Activated CD4-positive, alpha-beta T cell treated with anti-CD3 and anti-CD28 coated beads for 36 hours (primary cell): ENCODE measurements around the gene SLC22A7. TPM values are rescaled to one million over a fixed set of nuclear protein-coding genes. Genes with fewer than 3 reads are reported as not detected.

Experiments
- total RNA-seq, 2 experiments: library from RNA; stranded (reverse); gene quantifications; one replicate each; pipeline ENCODE4 v1.2.3, GENCODE V29; 2021

Gene SLC22A7
- total RNA-seq, 2 experiments from 2014 or later: not detected

Other genes with a start within 250 kb of the SLC22A7 start
- 10 to 100 TPM; 16.3 to 18.0 TPM for gene CUL7, start 244.4 kb upstream of the SLC22A7 start, total RNA-seq
- 100 to 1,000 TPM in 1 of 2 experiments, 10 to 100 TPM in 1; 93.9 to 110 TPM for gene MRPL2, start 238.8 kb upstream of the SLC22A7 start, total RNA-seq
- 10 to 100 TPM in 1 of 2 experiments, 1 to 10 TPM in 1; 10.0 to 10.1 TPM for gene KLC4, start 238.6 kb upstream of the SLC22A7 start, total RNA-seq
- gene PTK7, start 221.9 kb upstream of the SLC22A7 start, total RNA-seq: 1 to 10 TPM; 4.1 to 4.6 TPM
- gene SRF, start 127.0 kb upstream of the SLC22A7 start, total RNA-seq: 10 to 100 TPM; 37.6 to 38.5 TPM
- 10 to 100 TPM; 34.0 to 35.1 TPM for gene CUL9, start 116.1 kb upstream of the SLC22A7 start, total RNA-seq
- gene DNPH1, start 68.8 kb upstream of the SLC22A7 start, total RNA-seq: 10 to 100 TPM; 58.5 to 80.3 TPM
- gene TTBK1, start 54.8 kb upstream of the SLC22A7 start, total RNA-seq: under 1 TPM; 0.30 to 0.40 TPM
- gene CRIP3, start 10.6 kb downstream of the SLC22A7 start, total RNA-seq: 1 to 10 TPM; 1.6 to 1.8 TPM
- gene ZNF318, start 71.4 kb downstream of the SLC22A7 start, total RNA-seq: 10 to 100 TPM; 11.2 to 12.9 TPM
- 10 to 100 TPM; 27.8 to 29.0 TPM for gene ABCC10, start 129.3 kb downstream of the SLC22A7 start, total RNA-seq
- 1 to 10 TPM; 1.9 to 2.0 TPM for gene DLK2, start 157.3 kb downstream of the SLC22A7 start, total RNA-seq
- 10 to 100 TPM; 35.6 to 37.2 TPM for gene TJAP1, start 179.3 kb downstream of the SLC22A7 start, total RNA-seq
- under 1 TPM; 0.18 to 0.19 TPM for gene LRRC73, start 212.1 kb downstream of the SLC22A7 start, total RNA-seq
- 10 to 100 TPM; 38.0 to 39.6 TPM for gene YIPF3, start 218.7 kb downstream of the SLC22A7 start, total RNA-seq
- 10 to 100 TPM; 43.4 to 52.9 TPM for gene POLR1C, start 218.8 kb downstream of the SLC22A7 start, total RNA-seq